IPS-18a (cell line): ENCODE results near the gene FSTL5.
"Not testable (repeated sequence)": the region's sequence is repeated elsewhere in the genome, so short reads cannot be mapped to it uniquely, and the experiment has no call there.

ENCODE experiments used
- H3K27ac ChIP-seq: one replicate; pipeline ENCODE4 v1.5.1; 2013; ENCODE audit warnings: low read length
- H3K27me3 ChIP-seq: one replicate; pipeline ENCODE4 v1.6.1; 2013; ENCODE audit warnings: mild to moderate bottlenecking, low read length; ENCODE audit not compliant: control insufficient read depth, insufficient read depth
- H3K36me3 ChIP-seq: one replicate; pipeline ENCODE4 v1.6.1; 2013; ENCODE audit warnings: low read depth, low read length; ENCODE audit not compliant: control insufficient read depth
- H3K4me1 ChIP-seq: one replicate; pipeline ENCODE4 v1.6.1; 2013; ENCODE audit warnings: low read depth, low read length; ENCODE audit not compliant: control insufficient read depth
- H3K4me3 ChIP-seq: one replicate; pipeline ENCODE4 v1.5.1; 2013; ENCODE audit warnings: low read length
- H3K9ac ChIP-seq: one replicate; pipeline ENCODE4 v1.6.1; 2013; ENCODE audit warnings: mild to moderate bottlenecking, low read length, moderate library complexity
- H3K9me3 ChIP-seq: one replicate; pipeline ENCODE4 v1.6.1; 2013; ENCODE audit warnings: low read depth, low read length; ENCODE audit not compliant: control insufficient read depth

Gene FSTL5

DNA sequence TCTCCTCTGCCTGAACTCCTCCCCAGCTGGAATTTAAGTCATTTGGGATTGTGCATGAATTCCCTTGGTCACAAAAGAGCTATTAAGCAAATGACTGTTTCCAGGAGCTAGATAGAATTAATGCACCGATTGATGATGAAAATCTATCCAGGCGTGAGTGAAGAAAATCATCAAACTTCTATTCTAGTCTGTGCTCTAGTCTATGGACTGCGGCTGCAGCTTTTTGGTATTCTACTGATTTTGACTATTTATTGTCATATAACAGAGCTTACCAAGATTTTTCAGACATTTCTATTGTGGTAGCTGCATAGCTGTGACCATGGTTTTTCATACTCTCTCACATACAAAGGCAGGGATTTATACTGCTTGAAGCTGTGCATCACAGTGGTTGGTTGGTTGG is 403.8 kb downstream of the FSTL5 start:
- Histone ChIP-seq H3K4me1 (no peaks in the 10 kb centered on the region), H3K9me3 (no peaks in the 10 kb centered on the region), H3K4me3 (no peak overlapping the region), H3K36me3 (no peaks in the 10 kb centered on the region), H3K27me3 (no peaks in the 10 kb centered on the region), H3K9ac (no peak overlapping the region), H3K27ac (no peak overlapping the region)

DNA sequence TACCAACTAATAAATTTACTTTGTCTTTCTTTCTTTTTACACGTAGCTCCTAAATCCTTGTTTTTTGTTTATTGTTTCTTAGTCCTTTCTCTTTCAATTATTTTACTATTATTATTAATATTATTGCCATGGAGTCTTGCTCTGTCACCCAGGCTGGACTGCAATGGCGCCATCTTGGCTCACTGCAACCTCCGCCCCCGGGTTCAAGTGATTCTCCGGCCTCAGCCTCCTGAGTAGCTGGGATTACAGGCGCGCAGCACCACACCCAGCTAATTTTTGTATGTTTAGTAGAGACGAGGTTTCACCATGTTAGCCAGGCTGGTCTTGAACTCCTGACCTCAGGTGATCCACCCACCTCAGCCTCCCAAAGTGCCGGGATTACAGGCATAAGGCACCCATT is 405.4 kb downstream of the FSTL5 start:
- not testable (repeated sequence) for H3K27ac ChIP-seq, H3K4me1 ChIP-seq, H3K4me3 ChIP-seq, H3K36me3 ChIP-seq, H3K9me3 ChIP-seq, H3K9ac ChIP-seq, H3K27me3 ChIP-seq

DNA sequence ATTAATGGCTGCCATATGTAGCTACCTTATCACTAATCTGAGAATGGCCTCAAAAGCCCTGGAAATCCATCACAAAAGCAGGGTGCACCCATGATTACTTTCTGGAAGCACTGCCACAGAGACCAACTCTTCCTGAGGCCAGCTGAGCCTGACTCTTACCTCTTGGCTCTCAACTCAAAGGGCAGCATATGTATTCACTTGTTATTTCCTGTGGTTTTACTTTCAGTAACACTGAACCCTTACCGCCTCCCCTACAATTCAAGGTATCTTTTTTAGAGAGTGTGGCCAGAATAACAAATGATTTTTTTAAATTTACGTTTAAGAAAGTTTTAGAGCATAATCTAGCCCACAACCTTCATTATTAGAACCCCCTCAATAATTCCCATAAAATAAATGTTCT is 434.9 kb downstream of the FSTL5 start:
- no peak overlapping the region for H3K27ac ChIP-seq
- no peaks in the 10 kb centered on the region for H3K27me3 ChIP-seq
- H3K9me3 ChIP-seq = no peaks in the 10 kb centered on the region
- H3K4me1 ChIP-seq = no peaks in the 10 kb centered on the region
- H3K4me3 ChIP-seq = no peak overlapping the region
- no peaks in the 10 kb centered on the region for H3K36me3 ChIP-seq
- H3K9ac ChIP-seq = no peak overlapping the region

DNA sequence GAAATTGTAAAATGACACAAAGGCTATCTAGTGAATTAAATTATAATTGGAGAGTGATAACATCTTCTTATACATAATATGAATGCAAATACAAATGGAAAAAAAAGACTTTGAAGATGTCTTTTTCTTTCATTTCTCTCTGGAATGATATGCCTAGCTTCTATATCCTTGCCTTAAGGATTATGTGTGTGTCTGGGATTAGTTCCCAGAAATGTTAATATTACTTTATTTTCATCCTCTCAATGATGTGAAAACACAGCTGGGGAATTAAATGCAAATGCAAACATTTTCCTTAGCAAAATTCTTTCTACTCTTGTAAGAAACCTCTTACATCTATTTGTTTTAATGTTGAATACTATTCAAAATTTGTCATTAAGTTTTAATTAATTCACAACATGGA is 441.9 kb downstream of the FSTL5 start:
- Histone ChIP-seq H3K4me1 (peaks cover 6% of the 10 kb centered on the region), H3K9ac (no peak overlapping the region), H3K4me3 (no peak overlapping the region), H3K27me3 (no peaks in the 10 kb centered on the region), H3K36me3 (no peaks in the 10 kb centered on the region), H3K27ac (no peak overlapping the region), H3K9me3 (no peaks in the 10 kb centered on the region)

DNA sequence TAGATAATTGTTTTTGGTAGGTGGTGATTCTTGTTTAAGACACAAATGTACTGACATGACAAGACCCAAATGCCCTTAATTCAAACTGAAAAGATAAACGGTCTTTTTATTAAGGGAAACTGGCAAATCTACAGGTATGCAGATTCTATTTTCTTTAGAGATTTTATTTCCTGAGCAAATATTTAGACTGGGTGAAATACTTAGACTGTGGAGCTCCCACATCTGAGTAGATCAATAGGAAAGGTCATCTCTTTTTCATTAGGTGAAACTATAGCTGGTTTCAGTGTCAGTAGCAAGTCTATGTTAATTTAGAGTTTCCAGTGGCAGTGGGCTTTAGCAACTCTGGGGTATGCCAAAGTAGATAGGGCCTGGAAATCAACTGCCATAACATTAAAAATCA is 446.7 kb downstream of the FSTL5 start:
- no peak overlapping the region for H3K27ac ChIP-seq
- peaks cover under 1% of the 10 kb centered on the region for H3K4me1 ChIP-seq
- H3K36me3 ChIP-seq = no peaks in the 10 kb centered on the region
- H3K9me3 ChIP-seq = no peaks in the 10 kb centered on the region
- H3K4me3 ChIP-seq = no peak overlapping the region
- H3K9ac ChIP-seq = no peak overlapping the region
- no peaks in the 10 kb centered on the region for H3K27me3 ChIP-seq

DNA sequence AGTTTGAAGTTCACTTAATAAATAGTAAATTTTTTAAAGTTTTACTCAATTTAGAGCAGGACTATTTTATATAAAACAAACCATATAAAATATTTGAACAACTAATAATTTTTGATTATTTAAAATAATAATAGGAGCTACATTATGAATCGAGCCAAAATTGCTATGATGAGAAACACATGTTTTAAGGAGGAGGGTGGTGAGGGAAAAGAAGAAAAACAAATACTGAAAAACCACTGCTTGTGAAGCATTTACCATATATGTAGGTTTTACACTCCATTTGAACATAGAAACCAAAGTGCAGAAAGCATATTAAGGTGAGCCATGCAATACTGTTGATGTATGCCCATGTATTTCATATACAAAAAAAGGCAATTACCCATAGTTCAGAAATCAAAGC is 448.9 kb downstream of the FSTL5 start:
- no peaks in the 10 kb centered on the region for H3K27me3 ChIP-seq
- no peaks in the 10 kb centered on the region for H3K4me1 ChIP-seq
- H3K36me3 ChIP-seq = no peaks in the 10 kb centered on the region
- H3K9ac ChIP-seq = no peak overlapping the region
- H3K9me3 ChIP-seq = no peaks in the 10 kb centered on the region
- no peak overlapping the region for H3K4me3 ChIP-seq
- no peak overlapping the region for H3K27ac ChIP-seq

DNA sequence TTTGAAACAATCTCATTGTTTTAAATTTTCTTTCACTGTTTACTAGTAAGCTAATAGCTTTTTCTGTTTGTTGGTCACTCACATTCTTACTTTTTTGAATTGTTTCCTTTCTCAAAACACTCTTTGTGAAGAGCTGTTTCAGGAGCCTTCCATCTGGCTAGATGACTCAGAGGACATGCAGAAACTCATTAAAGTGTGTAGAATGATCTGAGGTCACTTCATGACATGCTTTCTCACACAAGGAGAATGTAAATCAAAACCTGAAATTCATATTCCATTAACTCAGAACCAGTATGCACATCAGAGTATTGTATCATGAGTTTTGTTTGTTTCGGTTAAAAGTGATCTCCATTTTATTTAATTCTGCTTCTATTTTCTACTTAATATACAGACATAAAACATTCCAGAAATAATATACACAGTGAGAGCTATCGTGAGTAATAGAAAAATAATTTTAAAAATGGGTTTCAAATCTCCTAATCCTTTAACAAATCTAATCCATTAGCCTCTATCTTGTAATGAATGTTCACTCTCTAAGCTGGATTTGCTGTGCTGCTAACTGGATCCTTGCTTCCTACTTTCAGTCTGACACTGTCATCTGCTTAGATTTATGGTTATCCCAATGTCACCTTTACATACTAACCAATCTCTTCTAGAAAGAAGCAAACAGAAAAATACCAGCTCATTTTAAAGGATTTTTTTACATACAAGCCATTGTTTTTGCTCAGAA is 449.6 kb downstream of the FSTL5 start:
- H3K4me3 ChIP-seq = no peak overlapping the region
- H3K9ac ChIP-seq = no peak overlapping the region
- H3K4me1 ChIP-seq = no peaks in the 10 kb centered on the region
- H3K36me3 ChIP-seq = no peaks in the 10 kb centered on the region
- no peaks in the 10 kb centered on the region for H3K27me3 ChIP-seq
- no peak overlapping the region for H3K27ac ChIP-seq
- H3K9me3 ChIP-seq = no peaks in the 10 kb centered on the region

DNA sequence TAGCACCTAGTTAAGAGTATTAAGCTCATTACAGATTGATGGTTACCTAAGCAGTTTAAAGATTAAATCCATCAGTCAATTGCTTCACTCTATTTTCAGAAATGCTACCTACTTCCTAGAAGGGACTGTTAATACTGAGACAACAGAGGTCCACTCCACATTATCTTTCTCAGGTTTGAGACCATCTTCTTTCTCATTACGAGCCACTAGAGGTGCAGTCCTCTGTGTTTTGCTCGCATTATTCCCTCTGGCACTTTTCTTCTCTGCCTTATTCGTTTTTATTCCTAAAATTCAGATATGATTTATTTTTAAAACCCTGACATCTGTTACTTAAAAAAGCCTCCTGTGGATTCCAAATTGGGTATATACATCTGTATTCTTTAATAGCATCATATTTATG is 459.1 kb downstream of the FSTL5 start:
- no peaks in the 10 kb centered on the region for H3K27me3 ChIP-seq
- H3K9me3 ChIP-seq = no peaks in the 10 kb centered on the region
- H3K4me1 ChIP-seq = no peaks in the 10 kb centered on the region

DNA sequence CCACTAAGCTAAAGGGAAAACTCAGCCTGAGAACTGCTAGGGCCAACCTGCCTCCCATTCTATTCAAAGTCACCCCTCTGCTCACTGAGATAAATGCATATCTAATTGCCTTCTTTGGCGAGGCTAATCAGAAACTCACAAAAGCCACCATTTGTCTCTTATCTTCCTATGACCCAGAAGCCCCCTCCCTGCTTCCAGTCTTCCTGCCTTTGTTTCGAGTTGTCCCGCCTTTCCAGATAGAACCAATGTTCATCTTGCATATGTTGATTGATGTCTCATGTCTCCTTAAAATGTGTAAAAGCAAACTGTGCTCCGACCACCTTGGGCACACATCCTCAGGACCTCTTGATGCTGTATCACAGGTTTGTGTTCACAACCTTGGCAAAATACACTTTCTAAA is 459.8 kb downstream of the FSTL5 start:
- Histone ChIP-seq H3K27me3 (no peaks in the 10 kb centered on the region), H3K36me3 (no peaks in the 10 kb centered on the region), H3K4me3 (no peak overlapping the region), H3K9ac (no peak overlapping the region), H3K9me3 (no peaks in the 10 kb centered on the region), H3K4me1 (no peaks in the 10 kb centered on the region), H3K27ac (no peak overlapping the region)

More for the DNA sequence above, 459.1 kb downstream of the FSTL5 start:
- Histone ChIP-seq H3K27ac (no peak overlapping the region), H3K9ac (no peak overlapping the region), H3K4me3 (no peak overlapping the region), H3K36me3 (no peaks in the 10 kb centered on the region)

DNA sequence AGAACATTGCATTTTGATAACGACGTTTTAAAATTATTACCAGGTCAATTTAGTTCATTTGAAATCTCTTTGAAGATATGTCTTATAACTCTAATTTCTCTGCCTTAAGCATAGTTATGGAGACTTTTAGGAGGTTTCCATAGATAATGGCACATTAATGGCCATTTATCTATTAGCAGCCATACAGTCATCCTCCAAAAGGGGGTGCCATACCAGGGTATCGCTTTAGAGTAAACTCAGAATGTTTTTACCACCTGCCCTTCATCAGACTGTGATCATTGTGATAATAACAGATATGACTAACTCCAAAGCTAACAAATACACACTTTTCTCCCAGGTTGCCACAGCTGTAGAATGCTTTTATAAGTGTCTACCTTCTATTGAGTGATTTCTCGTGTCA is 461.5 kb downstream of the FSTL5 start:
- Histone ChIP-seq H3K4me3 (no peak overlapping the region), H3K4me1 (no peaks in the 10 kb centered on the region), H3K9me3 (no peaks in the 10 kb centered on the region), H3K27ac (no peak overlapping the region), H3K27me3 (no peaks in the 10 kb centered on the region), H3K9ac (no peak overlapping the region), H3K36me3 (no peaks in the 10 kb centered on the region)

DNA sequence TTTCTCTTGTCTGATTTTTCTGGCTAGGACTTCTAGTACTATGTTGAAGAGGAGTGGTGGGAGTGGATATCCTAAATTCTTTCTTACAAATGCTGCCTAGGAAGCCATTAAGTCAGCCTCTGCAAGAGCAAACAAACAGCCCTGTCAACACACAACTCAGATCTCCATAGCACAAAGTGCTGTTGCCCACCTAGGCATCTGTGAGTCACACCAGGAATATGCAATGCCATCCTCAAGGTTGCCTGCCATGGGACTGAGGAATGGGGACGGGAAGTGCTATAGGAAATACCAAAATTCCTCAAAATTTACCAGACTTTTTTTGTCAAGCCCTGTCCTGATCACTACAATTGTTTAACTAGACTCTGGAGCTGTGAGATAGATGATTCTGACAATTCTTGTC is 466.9 kb downstream of the FSTL5 start:
- H3K27me3 ChIP-seq = no peaks in the 10 kb centered on the region
- H3K4me3 ChIP-seq = no peak overlapping the region
- H3K9ac ChIP-seq = no peak overlapping the region
- H3K27ac ChIP-seq = no peak overlapping the region
- no peaks in the 10 kb centered on the region for H3K36me3 ChIP-seq
- H3K9me3 ChIP-seq = no peaks in the 10 kb centered on the region
- H3K4me1 ChIP-seq = no peaks in the 10 kb centered on the region

DNA sequence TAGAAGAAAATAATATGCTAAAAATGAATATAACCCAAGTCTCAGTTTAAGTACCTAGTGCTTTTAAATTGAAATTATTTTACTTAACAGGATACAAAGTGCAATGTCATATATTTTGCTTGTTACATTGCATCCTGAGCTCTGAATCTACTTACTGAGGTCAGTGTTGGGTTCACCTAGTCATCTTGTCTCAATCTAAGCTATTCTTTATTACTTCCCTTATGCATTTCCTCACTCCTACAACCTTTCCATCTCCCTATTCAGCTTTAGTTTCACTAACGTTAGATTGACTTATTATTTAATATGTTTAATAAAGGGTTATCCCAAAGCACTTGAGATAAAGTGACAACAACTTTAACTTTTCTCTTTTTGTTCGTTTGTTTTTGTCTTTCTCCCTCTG is 483.7 kb downstream of the FSTL5 start:
- Histone ChIP-seq H3K9me3 (no peaks in the 10 kb centered on the region), H3K9ac (no peak overlapping the region), H3K27me3 (no peaks in the 10 kb centered on the region), H3K36me3 (no peaks in the 10 kb centered on the region), H3K4me3 (no peak overlapping the region), H3K4me1 (no peaks in the 10 kb centered on the region), H3K27ac (no peak overlapping the region)
